Epithelial cell of esophagus (primary cell): ENCODE results near the gene ZNF184.

Experiments
- DNase-seq: peaks from one replicate; pipeline ENCODE4 v3.0.0; 2010; ENCODE audit warnings: low read depth
- H3K4me3 ChIP-seq: 2 replicates; pipeline ENCODE4 v1.5.1; 2011; ENCODE audit warnings: mild to moderate bottlenecking, low read length, control low read depth
- CTCF ChIP-seq: IDR thresholded peaks from 2 replicates; pipeline ENCODE4 v1.5.1; 2011; ENCODE audit warnings: low read depth, mild to moderate bottlenecking, low read length, control low read depth, inconsistent platforms; ENCODE audit not compliant: insufficient read depth; ENCODE audit errors: missing control alignments

The ZNF184 gene

GRCh38 chr6:27507041-27507956 is 34.4 kb upstream of the ZNF184 start:
- no peak for TF ChIP-seq CTCF

GRCh38 chr6:27505209-27506027 is 32.5 kb upstream of the ZNF184 start:
- peak; percentile 83 for DNase-seq
- TF ChIP-seq CTCF, result no peak
- H3K4me3 ChIP-seq, result no peak overlapping the region

More at GRCh38 chr6:27507041-27507956, 34.4 kb upstream of the ZNF184 start:
- DNase-seq, result peak; percentile 25
- H3K4me3 ChIP-seq, result no peak overlapping the region

- DNase-seq, result peak; percentile 71
- TF ChIP-seq CTCF, result no peak
- peak overlapping the region; percentile 52 for H3K4me3 ChIP-seq
Observed at GRCh38 chr6:27503436-27504030, 30.6 kb upstream of the ZNF184 start.

GRCh38 chr6:27502508-27503435 is 29.9 kb upstream of the ZNF184 start:
- peak; percentile 70 for DNase-seq
- H3K4me3 ChIP-seq, result peak overlapping the region; percentile 52
- no peak for TF ChIP-seq CTCF

- no peak for DNase-seq
- TF ChIP-seq CTCF, result no peak
- no peak overlapping the region for H3K4me3 ChIP-seq
Observed at GRCh38 chr6:27501187-27501586, 28.3 kb upstream of the ZNF184 start.

GRCh38 chr6:27500177-27500576 is 27.3 kb upstream of the ZNF184 start:
- no peak for TF ChIP-seq CTCF
- DNase-seq, result no peak
- H3K4me3 ChIP-seq, result no peak overlapping the region
